ENCODE measurements around the gene ROR1.
"Not testable (repeated sequence)": the region's sequence is repeated elsewhere in the genome, so short reads cannot be mapped to it uniquely, and the experiment has no call there.

Gene ROR1

DNA sequence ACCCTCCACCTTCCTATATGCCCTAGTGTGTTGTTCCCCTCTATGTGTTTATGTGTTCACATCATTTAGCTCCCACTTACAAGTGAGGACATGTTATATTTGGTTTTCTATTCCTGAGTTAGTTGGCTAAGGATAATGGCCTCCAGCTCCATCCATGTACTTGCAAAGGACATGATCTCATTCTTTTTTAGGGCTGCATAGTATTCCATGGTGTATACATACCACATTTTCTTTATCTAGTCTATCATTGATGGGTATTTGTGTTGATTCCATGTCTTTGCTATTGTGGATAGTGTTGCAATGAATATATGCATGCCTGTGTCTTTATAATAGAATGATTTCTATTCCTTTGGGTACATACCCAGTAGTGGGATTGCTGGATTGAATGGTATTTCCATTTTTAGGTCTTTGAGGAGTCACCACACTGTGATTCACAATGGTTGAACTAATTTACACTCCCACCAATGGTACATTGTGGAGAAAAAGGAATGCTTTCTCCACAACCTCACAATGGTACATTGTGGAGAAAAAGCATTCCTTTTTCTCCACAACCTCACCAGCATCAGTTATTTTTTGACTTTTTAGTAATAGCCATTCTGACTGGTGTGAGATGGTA is 52.5 kb downstream of the ROR1 start:
- DNase-seq = not testable (repeated sequence)

DNA sequence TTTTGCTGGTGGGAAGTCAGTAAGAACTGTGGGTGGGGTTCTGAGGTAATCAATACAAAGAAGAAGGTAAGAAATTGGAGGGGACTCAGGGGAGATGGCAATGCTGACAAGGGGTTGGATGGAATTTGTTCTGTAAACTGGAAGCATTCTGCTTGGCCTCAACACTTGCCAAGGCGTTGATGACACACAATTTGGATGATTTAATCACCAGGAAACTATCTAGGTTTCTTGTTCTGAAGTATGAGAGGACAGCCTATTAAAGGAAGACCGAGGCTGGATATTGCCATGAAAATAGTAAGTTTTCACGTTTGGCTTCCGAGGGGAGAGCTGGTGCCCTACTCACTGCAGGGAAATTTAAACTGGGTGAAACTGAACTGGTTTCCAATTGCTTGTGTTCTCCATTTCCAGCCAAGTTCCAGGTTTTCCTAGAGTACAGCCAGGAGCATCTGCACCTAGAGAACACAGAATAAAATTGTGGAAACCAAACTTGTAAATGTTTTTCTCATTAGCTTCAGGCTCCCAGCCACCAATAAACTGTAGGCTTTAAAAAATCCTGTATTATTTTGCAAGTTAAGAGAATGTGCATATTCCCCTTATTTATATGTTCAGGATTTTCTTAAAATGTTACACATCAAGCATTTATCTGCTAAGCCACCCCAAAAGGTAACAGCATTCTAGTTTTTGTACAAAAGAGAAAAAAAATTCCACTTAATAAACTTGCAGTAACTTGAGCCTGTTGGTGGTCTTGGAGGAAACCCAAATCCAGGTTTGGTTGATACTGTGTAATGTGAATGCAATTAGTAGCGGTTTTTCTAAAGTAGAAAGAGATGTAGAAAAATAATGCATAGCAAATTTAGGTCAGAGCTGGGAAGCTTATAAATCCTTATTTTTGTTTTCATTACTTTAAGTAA is 53.8 kb downstream of the ROR1 start:
- DNase-seq = no peak

- no peak for DNase-seq
These were observed 54.7 kb downstream of the ROR1 start for GRCh38 chr1:63828322-63829044.

DNA sequence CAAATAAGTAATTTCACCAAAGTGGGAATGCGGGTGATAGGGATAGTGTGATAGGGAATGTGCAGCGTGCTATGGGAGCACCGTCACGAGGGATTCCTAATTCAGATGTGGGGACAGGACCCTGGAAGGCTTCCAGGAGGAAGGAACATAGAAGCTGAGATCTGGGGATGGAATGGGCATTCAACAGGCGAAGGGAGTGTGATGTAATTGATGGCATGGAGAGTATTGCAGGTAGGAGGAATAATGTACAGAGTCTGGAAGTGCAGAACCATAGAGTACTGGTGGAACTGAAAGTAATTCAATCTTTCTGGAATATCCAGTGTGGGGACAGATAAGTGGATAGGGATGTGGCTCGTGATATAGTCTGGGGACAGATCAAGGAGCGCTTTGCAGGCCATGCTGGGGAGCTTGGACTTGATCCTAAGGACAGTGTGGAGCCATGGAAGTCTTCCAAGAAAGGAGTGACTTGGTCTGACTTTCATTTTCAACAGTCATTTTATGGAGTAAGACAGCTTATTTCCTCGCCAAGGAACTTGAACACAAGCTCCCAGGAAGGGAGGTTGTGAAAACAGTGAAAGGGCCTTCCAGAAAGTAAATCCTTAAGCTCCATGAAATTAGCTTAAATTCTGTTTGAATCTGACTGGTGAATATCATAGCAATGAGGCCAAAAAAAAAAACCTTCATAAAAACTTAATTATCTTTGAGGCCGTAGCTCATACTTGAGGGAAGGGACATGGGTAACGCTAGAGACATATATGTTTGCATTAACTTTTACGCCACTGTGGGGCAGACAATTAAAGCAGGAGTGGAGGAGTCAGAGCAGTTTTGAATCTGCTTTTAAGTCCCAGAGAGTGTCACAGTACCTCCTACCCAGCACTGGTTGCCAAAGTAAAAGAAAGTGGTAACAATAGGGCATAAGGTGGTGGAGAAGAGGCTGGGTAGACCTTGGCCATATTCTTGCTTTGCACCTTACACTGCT is 55.8 kb downstream of the ROR1 start:
- DNase-seq = no peak

DNA sequence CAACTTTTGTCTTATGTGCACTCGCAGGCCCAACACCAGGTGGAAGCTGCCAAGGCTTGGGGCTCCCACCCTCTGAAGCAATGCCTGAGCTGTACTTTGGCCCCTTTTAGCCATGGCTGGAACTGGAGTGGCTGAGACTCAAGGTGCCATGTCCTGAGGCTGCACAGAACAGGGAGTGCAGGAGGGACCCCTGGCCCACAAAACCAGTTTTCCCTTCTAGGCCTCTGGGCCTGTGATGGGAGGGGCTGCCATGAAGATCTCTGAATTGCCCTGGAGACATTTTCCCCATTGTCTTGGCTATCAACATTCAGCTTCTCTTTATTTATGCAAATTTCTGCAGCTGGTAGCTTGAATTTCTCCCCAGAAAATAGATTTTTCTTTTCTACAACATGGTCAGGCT is 57.6 kb downstream of the ROR1 start:
- DNase-seq = no peak

- no peak for DNase-seq
These were observed 59.7 kb downstream of the ROR1 start for GRCh38 chr1:63833363-63834119.

DNA sequence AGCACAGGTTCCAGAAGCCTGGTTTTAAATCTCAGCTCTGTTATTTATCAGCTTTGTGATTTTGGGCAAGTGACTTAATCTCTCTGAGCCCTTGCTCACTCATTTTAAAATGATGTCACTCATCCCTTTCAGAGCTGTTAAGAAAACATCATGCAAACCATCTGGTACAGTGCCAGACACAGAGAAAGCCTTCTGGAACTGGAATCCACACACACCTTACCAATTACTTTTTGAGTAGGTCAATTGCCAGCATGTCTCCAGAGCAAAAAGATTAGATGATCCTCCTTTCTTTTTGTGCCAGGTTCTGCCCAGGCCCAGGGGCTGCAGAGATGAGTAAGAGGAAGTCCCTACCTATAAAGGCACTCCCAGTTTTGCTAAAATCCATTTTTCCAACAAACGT is 61.3 kb downstream of the ROR1 start:
- DNase-seq = no peak

GRCh38 chr1:63836374-63836773 is 62.6 kb downstream of the ROR1 start:
- DNase-seq = no peak

DNA sequence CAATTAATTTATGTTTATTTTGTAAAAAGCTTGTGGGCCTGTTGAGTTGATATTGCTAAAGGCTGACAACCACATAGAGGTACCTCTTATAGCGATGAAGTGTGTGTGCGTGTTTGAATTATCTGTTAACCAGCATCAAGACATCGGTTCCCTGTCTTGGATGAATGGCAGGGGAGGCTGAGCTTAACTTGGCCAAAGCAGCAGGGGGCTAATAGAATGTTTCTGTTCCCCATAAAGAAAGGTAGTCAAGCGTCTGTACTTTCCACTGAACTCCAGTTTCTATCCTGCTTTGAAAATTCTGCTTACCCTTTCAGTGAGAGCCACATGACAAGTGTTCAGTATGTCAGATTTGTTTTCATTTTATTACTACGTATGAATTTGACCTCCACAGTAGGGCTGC is 63.0 kb downstream of the ROR1 start:
- no peak for DNase-seq

DNA sequence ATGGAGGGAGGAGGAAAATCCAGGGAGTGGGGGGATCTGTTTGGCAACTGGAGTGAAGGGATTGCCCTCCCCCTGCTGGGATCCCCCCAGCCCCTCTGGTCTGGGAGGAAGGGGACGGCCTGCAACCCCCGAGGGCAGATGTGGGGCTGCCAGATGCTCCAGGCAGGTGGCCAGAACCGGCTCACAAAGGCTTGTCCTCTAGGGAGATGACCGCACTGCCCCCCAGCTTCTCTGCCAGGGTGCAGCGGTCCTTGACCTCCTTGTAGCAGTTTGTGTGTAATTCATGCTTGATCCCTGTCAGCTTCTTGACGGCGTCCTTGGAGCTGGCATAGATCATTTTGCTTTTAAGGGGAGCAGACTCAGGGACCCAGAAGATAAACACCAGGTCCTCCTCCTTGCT is 69.2 kb downstream of the ROR1 start:
- no peak for DNase-seq

- no peak for DNase-seq
These were observed 70.1 kb downstream of the ROR1 start for GRCh38 chr1:63843884-63844283.

DNA sequence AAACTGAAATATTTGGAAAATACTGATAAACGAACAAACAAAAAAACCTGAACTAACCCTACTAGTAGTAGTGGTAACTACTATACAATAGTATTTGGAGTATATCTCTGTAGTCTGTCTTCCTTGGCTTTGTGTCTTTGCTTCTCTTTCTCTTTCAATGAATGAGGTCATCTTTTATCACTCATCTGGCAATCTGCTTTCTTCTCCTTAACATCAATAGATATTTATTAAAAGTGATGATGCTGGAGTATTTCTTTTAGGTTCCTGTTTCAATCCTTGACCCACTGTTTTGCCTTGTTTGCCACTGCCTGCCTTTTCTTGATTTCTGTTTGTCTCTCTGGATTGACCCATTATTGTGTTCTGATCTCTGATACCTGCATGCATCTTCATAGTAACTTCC is 71.5 kb downstream of the ROR1 start:
- no peak for DNase-seq

- DNase-seq = no peak
These were observed 73.6 kb downstream of the ROR1 start for GRCh38 chr1:63847308-63847910.

DNA sequence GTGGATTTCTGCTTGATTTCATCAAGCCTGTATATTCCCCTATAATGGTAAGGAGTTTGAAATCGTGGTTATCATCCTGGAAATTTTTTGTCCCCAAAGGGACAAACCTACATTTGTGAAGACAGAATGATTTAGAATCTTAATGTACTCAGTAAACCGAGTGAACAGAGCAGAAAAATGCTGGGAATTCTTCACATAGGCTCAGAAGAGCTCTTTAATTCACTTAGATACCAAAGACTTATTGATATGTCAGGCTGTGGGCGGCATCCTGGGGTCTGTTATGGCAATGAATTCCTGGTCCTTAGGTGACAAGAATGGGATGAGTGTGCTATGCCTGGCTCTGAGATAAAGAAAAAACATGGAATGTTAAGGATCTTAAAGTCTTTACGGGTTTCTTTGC is 74.9 kb downstream of the ROR1 start:
- no peak for DNase-seq

GRCh38 chr1:63849149-63849548 is 75.3 kb downstream of the ROR1 start:
- DNase-seq = no peak

DNA sequence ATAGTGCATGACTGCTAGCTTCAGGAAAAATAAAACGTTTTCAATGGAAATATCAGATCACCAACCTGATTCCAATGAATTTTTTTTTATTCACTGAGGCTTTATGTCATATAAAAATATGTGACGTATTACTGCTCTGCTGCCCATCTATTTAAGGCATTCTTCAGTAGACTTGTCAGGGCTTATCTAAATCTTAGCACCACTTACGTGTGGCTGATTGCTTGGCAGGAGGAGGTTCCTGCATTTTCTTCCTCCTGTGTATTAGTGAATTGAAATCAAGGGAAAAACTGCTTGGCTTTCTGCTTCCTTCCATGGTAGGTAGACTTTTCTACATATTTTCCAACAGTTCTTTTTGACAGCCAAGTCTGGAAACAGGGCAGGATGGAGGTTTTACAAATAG is 80.3 kb downstream of the ROR1 start:
- no peak for DNase-seq

GRCh38 chr1:63855942-63856341 is 82.1 kb downstream of the ROR1 start:
- DNase-seq = no peak

- no peak for DNase-seq
These were observed 83.1 kb downstream of the ROR1 start for GRCh38 chr1:63856924-63857323.

- no peak for DNase-seq
These were observed 83.7 kb downstream of the ROR1 start for GRCh38 chr1:63857478-63857877.

DNA sequence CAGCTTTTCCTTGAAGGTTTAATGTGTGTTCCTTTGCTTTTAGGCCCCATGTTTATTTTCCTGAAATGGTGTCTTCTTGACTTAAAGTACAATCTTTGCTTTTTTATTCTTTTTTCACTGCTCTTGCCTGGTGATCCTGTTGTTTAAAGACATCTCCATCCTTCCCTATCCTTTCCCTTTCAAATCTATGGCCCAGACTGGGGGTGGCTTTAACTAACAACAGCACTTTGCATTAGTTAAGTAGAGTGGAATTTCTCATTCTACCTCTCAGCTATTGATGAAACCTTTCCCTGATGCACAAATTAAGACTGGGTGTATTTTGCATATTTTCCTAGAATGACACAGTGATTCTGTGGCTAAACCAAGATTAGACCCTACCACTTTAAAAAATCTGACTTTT is 84.3 kb downstream of the ROR1 start:
- no peak for DNase-seq

DNA sequence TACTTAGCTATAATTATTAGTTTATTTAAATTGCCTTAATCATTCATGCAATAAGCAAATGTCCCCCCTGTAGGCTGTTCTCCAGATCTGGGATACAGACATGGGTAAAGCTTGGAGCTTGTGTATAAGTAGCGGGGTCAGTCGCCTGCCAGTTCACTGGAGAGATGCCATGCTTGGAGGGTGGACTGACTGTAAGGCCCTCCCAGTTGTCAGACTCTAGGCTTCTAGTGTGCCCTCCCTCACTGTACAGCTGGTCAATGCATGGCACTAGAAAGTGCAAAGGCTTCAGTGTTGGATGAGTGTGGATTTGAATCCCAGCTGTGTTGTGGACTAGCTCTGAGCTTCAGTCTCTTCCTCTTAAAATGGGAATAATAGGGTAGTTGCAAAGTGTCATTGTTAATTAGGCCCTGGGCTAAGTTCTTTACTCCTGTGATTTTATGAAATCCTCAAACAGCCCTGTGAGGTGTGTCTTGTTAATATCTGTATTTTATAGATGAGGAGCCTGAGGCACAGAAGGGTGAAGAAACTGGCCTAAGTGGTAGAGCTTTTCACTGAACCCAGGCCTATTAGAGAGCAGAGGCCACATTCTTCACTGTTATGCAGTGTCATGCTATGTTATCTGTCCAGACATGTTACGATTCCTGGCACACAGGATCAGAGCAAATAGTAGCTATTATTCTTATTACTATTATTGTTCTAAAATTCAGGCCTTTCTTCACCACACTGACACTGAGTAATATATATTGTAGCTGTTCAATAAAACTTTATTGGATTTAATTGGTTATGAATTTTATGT is 85.9 kb downstream of the ROR1 start:
- DNase-seq = no peak

Data from stimulated activated CD4-positive, alpha-beta T cell treated with anti-CD3 and anti-CD28 coated beads, Interleukin-1b, Interleukin-23, amount 100 ng/mL, for 48 hours (primary cell).